Measurements from ENCODE around the gene LCE2D.

The LCE2D gene

DNA sequence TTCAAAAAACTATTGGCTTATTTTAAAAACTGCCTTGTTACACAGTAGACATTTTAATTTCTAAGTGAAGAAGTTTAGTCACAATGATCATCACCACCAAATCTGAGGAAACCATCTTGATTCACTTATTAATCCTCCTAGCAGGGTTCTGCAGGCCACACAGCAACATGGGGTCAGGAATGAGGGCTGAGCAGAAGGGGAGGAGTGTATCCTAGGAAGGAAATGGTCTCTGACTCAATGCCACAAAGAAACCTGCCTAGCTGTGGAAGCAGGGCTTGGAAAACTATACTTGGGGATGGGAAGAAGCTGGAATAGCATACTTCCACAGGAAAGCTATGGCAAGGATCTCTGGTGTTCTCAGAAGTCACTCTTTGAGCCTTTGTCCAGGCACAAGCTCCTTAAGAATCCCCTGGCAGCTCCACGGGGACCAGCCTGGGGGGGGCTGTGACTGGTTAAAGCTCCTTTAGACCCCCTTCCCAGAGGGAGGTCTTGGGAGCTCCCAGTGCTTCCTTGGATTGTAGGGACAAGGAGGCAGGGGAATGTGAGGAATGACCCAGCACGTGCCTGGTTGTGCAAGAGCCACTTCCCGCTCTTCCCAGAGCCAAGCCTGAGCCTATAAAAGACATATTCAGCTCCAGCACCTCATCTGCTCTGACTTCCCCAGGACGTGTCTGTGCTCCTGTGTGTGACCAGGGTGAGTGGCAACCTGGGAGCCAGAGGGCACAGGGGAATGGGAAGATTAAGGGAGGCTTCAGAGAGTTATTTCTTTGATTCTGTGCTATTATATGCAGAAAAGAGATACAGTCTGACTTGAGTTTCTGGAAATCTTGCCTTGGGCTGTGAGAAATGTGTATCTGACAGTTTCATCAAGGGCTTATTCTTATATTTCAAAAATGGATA is 34.8 kb downstream of the LCE2D start, which contains the start of gene LCE2A:
TSS of gene LCE2A (plus strand) at position 645 of the 900 bp plus-strand sequence. CDS start 557 bp downstream, outside the sequence.
- DNase-seq (ENCODE audit: low read depth in 2 of 2), result no peak

DNA sequence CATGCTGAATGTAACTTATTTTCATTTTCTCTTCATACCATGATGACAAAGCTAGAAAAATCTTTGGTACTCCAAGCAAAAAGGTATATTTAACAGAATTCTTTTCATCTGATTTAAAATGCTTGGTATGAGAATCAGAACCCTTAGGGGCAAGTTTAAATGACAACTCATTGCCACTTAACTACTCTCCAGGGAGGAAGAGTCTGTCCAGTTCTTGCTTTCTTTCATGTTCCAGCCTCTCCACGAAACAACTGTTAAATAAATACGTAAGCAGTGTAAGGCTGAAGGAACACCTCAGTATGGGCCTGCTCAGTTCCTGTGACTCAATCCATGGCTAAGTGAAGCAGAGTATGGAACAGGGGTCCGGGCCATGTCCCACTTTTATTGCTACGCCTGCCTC is 36.6 kb downstream of the LCE2D start:
- no peak for DNase-seq (ENCODE audit: low read depth in 2 of 2)

GRCh38 chr1:152707860-152708259 is 44.7 kb downstream of the LCE2D start, which contains the start of gene LCE4A:
Gene LCE4A, plus strand, starts transcription at chr1:152708160. Its CDS starts 916 bp downstream, at chr1:152709076.
- DNase-seq (ENCODE audit: low read depth in 2 of 2), result no peak

All from stimulated activated CD8-positive, alpha-beta memory T cell treated with anti-CD3 and anti-CD28 coated beads, Interleukin-2, amount 100 ng/mL, for 1 hour (primary cell).